Panc1 (cell line): ENCODE measurements around the gene TMEM95.
A peak's percentile ranks its signal among the peaks of the same experiment; 100 is the strongest.

Experiments used
- CTCF ChIP-seq: fragments of 450-650 bp; IDR thresholded peaks from 2 replicates; pipeline ENCODE4 v1.5.1; 2017; ENCODE audit warnings: mild to moderate bottlenecking
- POLR2AphosphoS5 ChIP-seq: IDR thresholded peaks from 2 replicates; pipeline ENCODE4 v1.6.1; 2012; ENCODE audit warnings: mild to moderate bottlenecking, low read depth, low read length, moderate library complexity
- SIN3A ChIP-seq: IDR thresholded peaks from 2 replicates; pipeline ENCODE4 v1.6.1; 2012; ENCODE audit warnings: low read depth, mild to moderate bottlenecking, low read length, moderate library complexity, borderline replicate concordance; ENCODE audit not compliant: insufficient read depth
- TF ChIP-seq, protein P1 (sequence below), 2 experiments: IDR thresholded peaks; 2 replicates each; pipeline ENCODE4 v1.6.1; 2011 to 2012; ENCODE audit warnings: low read depth in 2 of 2, control low read depth in 1 of 2, low read length in 1 of 2, mild to moderate bottlenecking in 1 of 2, moderate library complexity in 1 of 2; ENCODE audit not compliant: insufficient read depth in 1 of 2

- TF ChIP-seq CTCF (no peak), SIN3A (no peak), POLR2AphosphoS5 (peak; percentile 11; the same call in 1 of the 2 replicates)
- TF ChIP-seq, protein P1, sequence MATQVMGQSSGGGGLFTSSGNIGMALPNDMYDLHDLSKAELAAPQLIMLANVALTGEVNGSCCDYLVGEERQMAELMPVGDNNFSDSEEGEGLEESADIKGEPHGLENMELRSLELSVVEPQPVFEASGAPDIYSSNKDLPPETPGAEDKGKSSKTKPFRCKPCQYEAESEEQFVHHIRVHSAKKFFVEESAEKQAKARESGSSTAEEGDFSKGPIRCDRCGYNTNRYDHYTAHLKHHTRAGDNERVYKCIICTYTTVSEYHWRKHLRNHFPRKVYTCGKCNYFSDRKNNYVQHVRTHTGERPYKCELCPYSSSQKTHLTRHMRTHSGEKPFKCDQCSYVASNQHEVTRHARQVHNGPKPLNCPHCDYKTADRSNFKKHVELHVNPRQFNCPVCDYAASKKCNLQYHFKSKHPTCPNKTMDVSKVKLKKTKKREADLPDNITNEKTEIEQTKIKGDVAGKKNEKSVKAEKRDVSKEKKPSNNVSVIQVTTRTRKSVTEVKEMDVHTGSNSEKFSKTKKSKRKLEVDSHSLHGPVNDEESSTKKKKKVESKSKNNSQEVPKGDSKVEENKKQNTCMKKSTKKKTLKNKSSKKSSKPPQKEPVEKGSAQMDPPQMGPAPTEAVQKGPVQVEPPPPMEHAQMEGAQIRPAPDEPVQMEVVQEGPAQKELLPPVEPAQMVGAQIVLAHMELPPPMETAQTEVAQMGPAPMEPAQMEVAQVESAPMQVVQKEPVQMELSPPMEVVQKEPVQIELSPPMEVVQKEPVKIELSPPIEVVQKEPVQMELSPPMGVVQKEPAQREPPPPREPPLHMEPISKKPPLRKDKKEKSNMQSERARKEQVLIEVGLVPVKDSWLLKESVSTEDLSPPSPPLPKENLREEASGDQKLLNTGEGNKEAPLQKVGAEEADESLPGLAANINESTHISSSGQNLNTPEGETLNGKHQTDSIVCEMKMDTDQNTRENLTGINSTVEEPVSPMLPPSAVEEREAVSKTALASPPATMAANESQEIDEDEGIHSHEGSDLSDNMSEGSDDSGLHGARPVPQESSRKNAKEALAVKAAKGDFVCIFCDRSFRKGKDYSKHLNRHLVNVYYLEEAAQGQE (IDR thresholded peaks at IDR 0.05; ENCODE audit: insufficient read depth in 1 of 2, low read depth in 2 of 2, low read length in 1 of 2): no peak
These were observed 40.9 kb upstream of the TMEM95 start for GRCh38 chr17:7313890-7314718.
